Thyroid gland (tissue), 4 donors: ENCODE data around the gene DRG2.

Experiments used
- CTCF ChIP-seq, 6 experiments: fragments of 200-600 bp in 3 of 6; fragments of 450-650 bp in 3 of 6; sonication (generic) in 3 of 6; IDR thresholded peaks; one replicate each; pipeline ENCODE4 v1.5.1; 2016 to 2019; ENCODE audit warnings: antibody characterized with exemption in 6 of 6, mild to moderate bottlenecking in 2 of 6, inconsistent platforms in 1 of 6, moderate library complexity in 1 of 6
- POLR2A ChIP-seq, 2 donors: fragments of 450-650 bp; IDR thresholded peaks; one replicate each; pipeline ENCODE4 v1.6.1; 2017; ENCODE audit warnings: antibody characterized with exemption in 2 of 2, mild to moderate bottlenecking in 2 of 2, moderate library complexity in 1 of 2

- TF ChIP-seq POLR2A (IDR thresholded peaks at IDR 0.05), result no peak
- no peak for TF ChIP-seq CTCF (IDR thresholded peaks at IDR 0.05)
These were observed 43.1 kb upstream of the DRG2 start for GRCh38 chr17:18044609-18045008.
